Fibroblast of skin of right biceps (primary cell): ENCODE results near the gene SOX1.

Source experiments
- DNase-seq: peaks from one replicate; pipeline ENCODE4 v3.0.0-alpha.2; 2013

Gene SOX1

DNA sequence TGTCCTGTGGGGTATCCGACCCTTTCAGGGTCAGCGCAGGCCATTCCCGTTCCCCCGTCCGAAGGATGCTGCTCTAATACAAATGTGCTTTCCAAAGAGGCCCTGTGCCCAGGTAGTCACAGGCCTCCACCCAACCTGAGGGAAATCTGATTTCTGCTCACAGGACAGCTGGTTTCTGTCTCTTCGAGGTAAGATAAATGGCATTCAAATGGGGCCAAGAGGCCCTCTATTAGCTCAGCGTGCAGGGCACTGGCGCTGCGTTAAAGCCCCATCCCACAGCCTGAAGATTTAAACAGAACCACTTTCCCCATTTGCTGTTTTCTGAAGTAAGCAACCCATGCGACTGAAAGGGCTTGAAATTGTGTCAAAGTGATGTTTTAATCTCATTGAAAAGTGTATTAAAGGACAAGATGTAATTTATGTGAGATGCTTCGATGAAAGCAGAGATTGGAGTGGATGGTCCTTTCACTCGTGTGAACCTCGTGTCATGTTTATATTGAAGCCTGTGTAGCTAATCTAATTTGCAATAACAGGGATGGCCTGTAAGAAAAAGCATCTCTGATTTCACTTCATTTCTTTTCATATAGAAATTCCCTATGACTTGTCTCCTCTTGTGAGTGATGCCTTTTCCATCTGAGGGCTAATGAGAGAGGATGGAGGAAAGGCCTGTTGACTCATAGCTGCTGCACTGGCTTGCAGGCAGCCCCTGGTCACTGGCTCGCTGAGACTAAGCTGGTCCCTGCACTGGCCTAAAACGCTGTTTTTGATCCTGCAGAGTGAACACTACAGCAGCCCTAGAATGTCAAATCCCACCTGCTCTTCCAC lies 7.3 kb upstream of the SOX1 start:
- no peak for DNase-seq

GRCh38 chr13:112060282-112060830 lies 6.6 kb upstream of the SOX1 start:
- no peak for DNase-seq

DNA sequence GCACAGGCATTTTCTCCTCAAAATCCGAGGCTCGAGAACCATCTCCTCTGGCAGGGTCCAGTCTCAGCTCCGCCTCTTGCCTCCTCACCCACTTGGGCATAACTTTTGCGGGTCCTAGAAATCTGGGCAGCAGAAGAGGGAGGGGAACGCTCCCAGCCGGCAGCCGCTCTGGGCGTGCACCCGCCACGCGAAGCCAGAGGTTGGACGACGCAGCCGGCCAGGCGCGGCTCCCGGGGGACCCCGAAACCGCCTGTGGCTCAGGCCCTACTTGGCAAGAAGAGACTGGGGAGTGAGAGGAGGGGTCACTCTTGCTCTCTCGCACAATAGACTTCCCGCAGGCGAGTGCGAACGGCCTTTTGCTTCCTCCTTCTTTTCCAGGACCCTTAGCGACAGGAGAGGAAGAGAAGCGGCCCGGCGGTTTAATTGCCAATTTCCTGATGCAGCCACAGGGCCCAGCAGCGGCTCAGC lies 6.0 kb upstream of the SOX1 start:
- DNase-seq = no peak

DNA sequence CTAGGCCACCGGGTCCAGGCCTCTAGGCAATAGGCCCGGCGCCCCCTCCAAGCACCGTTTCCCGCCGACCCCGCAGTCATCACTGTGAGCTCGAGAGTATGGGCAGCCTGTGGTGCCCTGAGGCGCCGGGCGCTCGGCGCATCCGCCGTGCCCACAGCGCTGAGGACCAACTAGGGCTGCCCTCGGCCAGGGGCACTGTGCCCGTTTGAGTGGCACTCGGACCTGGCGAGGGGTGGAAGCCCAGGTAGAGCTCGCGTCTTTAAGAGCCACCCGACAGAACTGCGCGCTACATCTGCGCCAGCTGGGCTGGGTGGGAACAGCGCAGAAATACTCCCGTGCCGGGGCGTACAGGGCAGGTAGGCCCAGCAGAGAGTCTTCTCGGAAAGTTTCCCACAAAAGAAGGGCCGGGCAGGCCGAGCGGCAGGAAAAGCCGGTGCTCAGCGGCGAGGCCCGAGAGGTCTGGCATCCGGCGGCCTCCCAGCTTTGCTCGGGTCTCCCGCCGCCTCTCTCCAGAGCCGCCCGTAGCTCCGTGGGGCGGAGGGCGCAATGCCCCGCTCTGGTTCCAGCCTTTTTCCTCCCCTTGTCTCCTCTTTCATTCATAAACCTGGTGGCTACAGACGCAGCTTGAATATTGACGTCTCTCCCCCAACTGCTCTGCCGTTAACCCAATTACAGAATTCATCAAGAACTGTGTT lies 5.4 kb upstream of the SOX1 start:
- no peak for DNase-seq

DNA sequence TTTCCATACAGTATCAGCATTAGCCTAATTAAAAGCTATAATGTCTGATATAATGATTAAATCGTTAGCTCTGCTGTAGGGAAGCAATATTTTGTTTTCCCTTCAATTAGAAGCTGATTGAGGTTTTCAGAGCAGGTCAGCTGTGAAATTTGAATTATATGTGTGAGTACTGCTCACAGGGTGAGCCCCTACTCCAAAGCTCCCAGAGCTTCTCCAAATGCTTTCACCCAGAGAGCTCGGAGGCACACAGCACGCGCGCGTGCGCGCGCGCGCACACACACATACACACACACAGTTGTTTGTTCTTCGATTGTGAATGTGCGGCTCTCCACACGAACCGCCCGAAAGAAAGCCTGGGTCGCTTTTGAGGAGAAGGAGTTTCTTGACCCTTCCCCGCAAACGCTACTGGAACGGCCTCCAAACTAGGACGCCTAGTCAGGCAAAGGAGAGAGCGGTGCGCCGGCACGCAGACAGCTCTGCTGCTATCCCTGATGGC lies 4.8 kb upstream of the SOX1 start:
- no peak for DNase-seq

DNA sequence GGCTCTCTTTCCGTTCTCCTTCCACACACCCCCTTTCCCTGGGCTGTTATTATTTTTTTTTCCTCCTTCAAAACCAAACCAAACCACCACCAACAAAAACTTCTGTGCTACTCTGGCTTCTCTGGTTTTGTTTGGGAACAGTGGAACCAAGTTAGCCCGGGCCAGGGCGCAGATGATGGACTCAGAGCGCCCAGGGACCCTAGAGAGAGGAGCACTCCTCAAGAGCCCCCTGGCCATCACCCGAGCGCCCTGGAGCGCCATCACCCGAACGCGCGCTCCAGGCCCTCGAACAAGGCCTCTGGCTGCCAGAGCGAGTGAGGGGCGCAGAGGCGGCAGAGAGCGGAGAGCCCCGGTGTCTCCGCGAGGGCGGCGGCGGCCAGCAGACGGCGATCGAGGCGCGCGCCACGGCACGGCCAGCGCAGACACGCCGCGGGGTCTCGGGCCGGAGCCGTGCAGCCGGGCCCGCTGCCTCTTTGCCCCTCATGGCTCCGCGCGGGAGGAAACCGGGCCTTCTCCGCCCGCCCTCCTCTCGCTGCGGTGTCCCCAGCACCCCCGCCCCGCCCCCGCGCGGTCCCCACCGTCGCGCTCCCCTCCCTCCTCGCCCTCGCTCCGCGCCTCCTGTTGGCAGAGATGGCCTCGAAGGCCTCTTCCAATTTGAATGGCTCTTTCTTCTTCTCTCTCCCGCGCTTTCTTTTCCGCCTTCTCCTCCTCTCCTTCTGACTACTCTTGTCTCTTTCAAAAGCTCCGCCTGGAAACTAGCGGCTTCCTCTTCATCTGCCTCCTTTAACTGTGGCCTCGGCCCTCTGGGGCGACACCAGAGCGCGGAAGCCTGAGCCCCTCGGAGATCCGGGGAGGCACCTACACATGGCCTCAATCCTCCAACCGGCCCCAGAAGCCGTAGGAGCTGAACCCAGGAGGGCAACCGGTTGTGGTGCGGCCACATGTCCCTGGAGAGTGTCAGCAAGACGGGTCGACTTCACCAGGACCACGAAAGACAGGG lies 4.1 kb upstream of the SOX1 start:
- DNase-seq = peak; percentile 2

DNA sequence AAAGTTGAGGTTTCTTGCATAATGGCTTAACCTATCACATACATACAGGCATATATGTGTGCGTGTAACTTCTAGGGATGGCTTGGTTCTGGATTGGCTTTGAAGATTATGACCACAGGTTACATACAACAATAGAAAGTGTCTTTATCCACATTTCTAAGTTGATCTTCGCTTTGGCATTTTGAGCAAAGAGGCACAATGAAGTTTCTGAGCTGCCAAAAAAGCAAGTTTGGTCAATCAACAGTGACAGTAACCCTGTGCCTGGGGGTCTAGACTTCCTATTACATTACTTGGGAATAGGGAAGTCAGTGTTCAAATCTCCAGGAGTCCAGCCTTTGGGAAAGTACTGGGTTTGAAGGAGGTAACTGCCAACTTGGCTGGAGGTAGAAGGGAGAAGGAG lies 3.1 kb upstream of the SOX1 start:
- no peak for DNase-seq

GRCh38 chr13:112064222-112064621 lies 2.7 kb upstream of the SOX1 start:
- DNase-seq = no peak

GRCh38 chr13:112065521-112065866 lies 1.5 kb upstream of the SOX1 start:
- no peak for DNase-seq

DNA sequence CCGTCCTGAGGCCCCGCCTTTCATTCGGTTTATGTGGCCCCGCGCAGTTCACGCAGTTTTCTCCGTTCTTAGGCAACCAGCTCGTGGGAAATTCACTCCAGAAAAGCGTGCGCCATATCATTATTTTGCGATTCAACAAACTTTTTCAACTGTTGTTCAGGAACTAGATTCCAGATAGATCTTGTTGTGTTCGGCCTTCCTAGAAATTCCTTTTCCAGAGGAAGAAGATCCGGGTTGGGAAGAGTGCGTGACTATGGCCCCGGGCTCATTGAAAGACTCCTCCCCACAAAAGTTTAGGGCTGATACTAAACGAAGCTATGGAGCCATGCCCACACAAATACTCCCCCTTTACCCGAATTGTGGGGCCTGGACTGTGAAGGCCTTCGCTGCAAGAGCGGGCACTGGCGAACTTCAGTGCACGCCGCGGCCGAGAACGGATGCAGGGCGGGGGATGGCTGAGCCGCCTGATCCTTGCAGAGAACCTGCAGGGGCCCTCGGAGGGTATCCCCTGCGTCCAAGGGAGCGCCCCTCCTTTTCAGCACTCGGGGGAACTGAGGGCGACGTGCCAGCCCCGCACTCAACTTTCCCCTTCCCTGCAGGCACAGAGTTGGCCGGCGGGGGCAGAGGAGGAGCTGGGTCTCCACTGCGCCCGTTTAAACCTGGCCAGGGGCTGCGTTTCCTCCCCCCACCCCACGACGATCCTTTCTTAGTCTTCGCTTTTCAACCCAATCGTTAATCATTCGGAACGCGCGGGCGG lies 904 bp upstream of the SOX1 start:
- no peak for DNase-seq

GRCh38 chr13:112066624-112067004 lies 335 bp upstream of the SOX1 start:
- DNase-seq = peak; percentile 33

DNA sequence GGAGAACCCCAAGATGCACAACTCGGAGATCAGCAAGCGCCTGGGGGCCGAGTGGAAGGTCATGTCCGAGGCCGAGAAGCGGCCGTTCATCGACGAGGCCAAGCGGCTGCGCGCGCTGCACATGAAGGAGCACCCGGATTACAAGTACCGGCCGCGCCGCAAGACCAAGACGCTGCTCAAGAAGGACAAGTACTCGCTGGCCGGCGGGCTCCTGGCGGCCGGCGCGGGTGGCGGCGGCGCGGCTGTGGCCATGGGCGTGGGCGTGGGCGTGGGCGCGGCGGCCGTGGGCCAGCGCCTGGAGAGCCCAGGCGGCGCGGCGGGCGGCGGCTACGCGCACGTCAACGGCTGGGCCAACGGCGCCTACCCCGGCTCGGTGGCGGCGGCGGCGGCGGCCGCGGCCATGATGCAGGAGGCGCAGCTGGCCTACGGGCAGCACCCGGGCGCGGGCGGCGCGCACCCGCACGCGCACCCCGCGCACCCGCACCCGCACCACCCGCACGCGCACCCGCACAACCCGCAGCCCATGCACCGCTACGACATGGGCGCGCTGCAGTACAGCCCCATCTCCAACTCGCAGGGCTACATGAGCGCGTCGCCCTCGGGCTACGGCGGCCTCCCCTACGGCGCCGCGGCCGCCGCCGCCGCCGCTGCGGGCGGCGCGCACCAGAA lies 1.1 kb downstream of the SOX1 start:
- DNase-seq = no peak

DNA sequence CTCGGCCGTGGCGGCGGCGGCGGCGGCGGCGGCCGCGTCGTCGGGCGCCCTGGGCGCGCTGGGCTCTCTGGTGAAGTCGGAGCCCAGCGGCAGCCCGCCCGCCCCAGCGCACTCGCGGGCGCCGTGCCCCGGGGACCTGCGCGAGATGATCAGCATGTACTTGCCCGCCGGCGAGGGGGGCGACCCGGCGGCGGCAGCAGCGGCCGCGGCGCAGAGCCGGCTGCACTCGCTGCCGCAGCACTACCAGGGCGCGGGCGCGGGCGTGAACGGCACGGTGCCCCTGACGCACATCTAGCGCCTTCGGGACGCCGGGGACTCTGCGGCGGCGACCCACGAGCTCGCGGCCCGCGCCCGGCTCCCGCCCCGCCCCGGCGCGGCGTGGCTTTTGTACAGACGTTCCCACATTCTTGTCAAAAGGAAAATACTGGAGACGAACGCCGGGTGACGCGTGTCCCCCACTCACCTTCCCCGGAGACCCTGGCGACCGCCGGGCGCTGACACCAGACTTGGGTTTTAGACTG lies 1.7 kb downstream of the SOX1 start:
- no peak for DNase-seq

GRCh38 chr13:112069061-112069844 lies 2.3 kb downstream of the SOX1 start:
- DNase-seq = no peak

DNA sequence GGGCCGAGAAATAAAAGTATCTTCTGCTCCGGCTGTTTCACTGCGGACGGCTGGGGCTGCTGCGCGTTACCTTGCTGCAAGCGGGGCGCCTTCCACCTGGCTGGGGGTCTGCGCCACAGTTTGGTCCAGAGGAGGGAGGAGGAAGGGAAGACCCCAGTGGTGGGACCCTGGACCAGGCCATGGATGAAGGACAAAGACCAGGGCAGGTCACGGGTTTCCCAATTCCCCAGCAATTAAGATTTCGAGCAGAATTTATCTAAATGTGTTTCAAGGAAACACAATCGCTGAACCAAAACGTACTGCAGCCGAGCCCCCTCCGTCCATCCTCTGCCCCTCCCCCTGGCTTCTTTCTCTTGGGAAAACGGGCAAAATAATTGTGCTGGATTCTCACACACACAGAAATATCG lies 2.9 kb downstream of the SOX1 start:
- no peak for DNase-seq

- no peak for DNase-seq
These were observed 4.3 kb downstream of the SOX1 start for GRCh38 chr13:112071102-112071722.

- no peak for DNase-seq
These were observed 5.0 kb downstream of the SOX1 start for GRCh38 chr13:112071723-112072533.

DNA sequence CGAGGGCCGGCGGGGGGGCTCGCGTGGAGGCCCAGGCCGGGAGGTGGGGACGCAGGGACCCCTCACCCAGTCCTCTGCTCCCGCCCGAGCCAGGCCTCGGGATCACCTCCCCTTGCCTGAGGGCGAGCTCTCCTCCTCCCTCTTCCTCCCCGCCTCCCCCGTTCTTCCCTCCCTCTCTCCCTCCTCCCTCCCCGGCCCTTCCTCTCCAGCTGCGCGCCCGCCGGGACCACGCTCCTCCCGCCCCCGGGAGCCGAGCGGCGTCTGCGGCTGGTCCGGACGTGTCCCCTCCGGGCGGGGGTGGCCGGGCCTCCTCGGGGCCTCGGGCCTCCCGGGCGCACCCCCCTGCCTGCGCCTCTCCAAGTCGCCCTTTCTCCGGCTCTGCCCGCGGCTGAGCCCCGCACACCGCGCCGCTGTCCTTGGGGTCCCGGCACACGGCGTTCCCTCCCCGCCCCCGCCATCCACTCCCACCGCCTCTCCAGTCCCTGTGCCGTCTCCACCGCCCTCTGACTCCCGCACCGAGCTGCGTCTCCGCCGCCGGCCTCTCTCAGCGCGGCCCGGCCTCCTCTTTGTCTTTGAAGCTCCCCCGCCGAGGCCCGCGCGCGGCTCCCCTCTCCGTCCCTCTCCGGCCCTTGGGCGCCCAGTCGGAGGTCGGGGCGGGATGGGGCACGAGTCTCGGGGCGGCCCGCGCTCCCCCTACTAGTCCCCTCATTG lies 5.7 kb downstream of the SOX1 start:
- DNase-seq = no peak
